K562 (cell line): ENCODE data around the gene YBX2. TPM values are rescaled to one million over a fixed set of nuclear protein-coding genes. Genes with fewer than 3 reads are reported as not detected.

Experiments
- ARNT ChIP-seq, 2 experiments: fragments of 450-650 bp; IDR thresholded peaks; 2 replicates each; pipeline ENCODE4 v1.6.1; 2016; ENCODE audit warnings: mild to moderate bottlenecking in 1 of 2
- BACH1 ChIP-seq: fragments of 200-800 bp; sonication (Bioruptor generic); IDR thresholded peaks from 2 replicates; pipeline ENCODE4 v1.6.1; 2016; ENCODE audit warnings: missing genetic modification characterization, missing compliant biosample characterization
- CTCF ChIP-seq, 3 experiments: IDR thresholded peaks in 2 of 3; conservative IDR thresholded peaks in 1 of 3; 2 replicates each; pipeline ENCODE4 v1.5.1; 2011 to 2012; ENCODE audit warnings: low read length in 3 of 3, mild to moderate bottlenecking in 3 of 3, control low read depth in 2 of 3, improper control_type of control experiment in 1 of 3, inconsistent platforms in 1 of 3, low read depth in 1 of 3, mixed read lengths in 1 of 3, moderate library complexity in 1 of 3; ENCODE audit not compliant: insufficient read depth in 2 of 3
- FOXJ3 ChIP-seq: sonication (generic); formaldehyde crosslinking; IDR thresholded peaks from 2 replicates; pipeline ENCODE4 v1.4.0; 2020; ENCODE audit warnings: mild to moderate bottlenecking, missing genetic modification reagents
- HNRNPUL1 ChIP-seq: fragments of 200-400 bp; formaldehyde crosslinking; IDR thresholded peaks from 2 replicates; pipeline ENCODE4 v1.6.1; 2017; ENCODE audit warnings: low read length
- KDM5B ChIP-seq: fragments of 200-600 bp; sonication (generic); IDR thresholded peaks from 2 replicates; pipeline ENCODE4 v1.6.1; 2012; ENCODE audit warnings: low read depth, mild to moderate bottlenecking, moderate library complexity, low read length, control low read depth, inconsistent platforms; ENCODE audit not compliant: insufficient replicate concordance
- KHSRP ChIP-seq: fragments of 450-650 bp; IDR thresholded peaks from 2 replicates; pipeline ENCODE4 v1.6.1; 2017
- NCOR1 ChIP-seq: fragments of 450-650 bp; IDR thresholded peaks from 2 replicates; pipeline ENCODE4 v1.6.1; 2016; ENCODE audit warnings: mild to moderate bottlenecking, moderate library complexity
- NR2F6 ChIP-seq: fragments of 450-650 bp; formaldehyde crosslinking; IDR thresholded peaks from 2 replicates; pipeline ENCODE4 v1.4.0; 2020; ENCODE audit warnings: mild to moderate bottlenecking
- RBM25 ChIP-seq: fragments of 200-400 bp; formaldehyde crosslinking; IDR thresholded peaks from 2 replicates; pipeline ENCODE4 v1.6.1; 2018; ENCODE audit warnings: low read length, low read depth, moderate library complexity; ENCODE audit not compliant: severe bottlenecking
- RBM34 ChIP-seq: fragments of 200-400 bp; formaldehyde crosslinking; IDR thresholded peaks from 2 replicates; pipeline ENCODE4 v1.6.1; 2018; ENCODE audit warnings: low read length, borderline replicate concordance; ENCODE audit not compliant: insufficient read depth
- RHOXF2B ChIP-seq: fragments of 250-450 bp; sonication (Bioruptor Pico); conservative IDR thresholded peaks from 2 replicates; pipeline ENCODE4 v1.5.1; 2021
- SIN3B ChIP-seq: fragments of 450-650 bp; IDR thresholded peaks from 2 replicates; pipeline ENCODE4 v1.6.1; 2017; ENCODE audit warnings: low read depth, mild to moderate bottlenecking, moderate library complexity
- SMARCC2 ChIP-seq: fragments of 450-650 bp; IDR thresholded peaks from 2 replicates; pipeline ENCODE4 v1.6.1; 2017; ENCODE audit warnings: antibody characterized with exemption, moderate library complexity, mild to moderate bottlenecking, low read depth
- SMARCE1 ChIP-seq: fragments of 450-650 bp; IDR thresholded peaks from 2 replicates; pipeline ENCODE4 v1.7.1; 2016; ENCODE audit warnings: mild to moderate bottlenecking
- THAP7 ChIP-seq: fragments of 250-450 bp; sonication (Bioruptor Pico); IDR thresholded peaks from 2 replicates; pipeline ENCODE4 v1.5.0; 2021
- TRIM24 ChIP-seq, 2 experiments: fragments of 450-650 bp; IDR thresholded peaks; 2 replicates each; pipeline ENCODE4 v1.6.1; 2016
- ZFP30 ChIP-seq: fragments of 250-450 bp; sonication (Bioruptor Pico); IDR thresholded peaks from 2 replicates; pipeline ENCODE4 v1.8.0; 2022; ENCODE audit warnings: moderate library complexity, mild to moderate bottlenecking, inconsistent platforms, borderline replicate concordance
- ZNF174 ChIP-seq: fragments of 250-450 bp; sonication (Bioruptor Pico); IDR thresholded peaks from 2 replicates; pipeline ENCODE4 v1.4.0; 2020; ENCODE audit warnings: mild to moderate bottlenecking
- ZNF175 ChIP-seq: fragments of 200-800 bp; sonication (Bioruptor generic); IDR thresholded peaks from 2 replicates; pipeline ENCODE4 v1.6.1; 2016; ENCODE audit warnings: low read depth, mild to moderate bottlenecking, missing genetic modification characterization, missing compliant biosample characterization
- ZNF24 ChIP-seq: fragments of 450-650 bp; IDR thresholded peaks from 2 replicates; pipeline ENCODE4 v1.6.1; 2016
- ZNF41 ChIP-seq: fragments of 250-450 bp; sonication (Bioruptor Pico); conservative IDR thresholded peaks from 2 replicates; pipeline ENCODE4 v1.4.0; 2020; ENCODE audit warnings: mild to moderate bottlenecking
- ZNF518B ChIP-seq: fragments of 250-450 bp; sonication (Bioruptor Pico); IDR thresholded peaks from 2 replicates; pipeline ENCODE4 v1.5.0; 2021; ENCODE audit warnings: mild to moderate bottlenecking, moderate library complexity
- ZNF717 ChIP-seq: fragments of 250-450 bp; sonication (Bioruptor Pico); IDR thresholded peaks from 2 replicates; pipeline ENCODE4 v1.5.0; 2021
- ZNF764 ChIP-seq: fragments of 250-450 bp; sonication (Bioruptor Pico); IDR thresholded peaks from 2 replicates; pipeline ENCODE4 v1.4.0; 2020; ENCODE audit warnings: low read depth, mild to moderate bottlenecking, moderate library complexity
- polyA plus RNA-seq, 8 experiments: library from polyadenylated mRNA; depleted of rRNA in 4 of 8; stranded (reverse) in 5 of 8; unstranded in 3 of 8; fragments of >200 nt; fragmentation: Nextera tagmentation in 2 of 8; fragmentation: Illumina TruSeq in 1 of 8; extraction: Ambion mirVana in 2 of 8; extraction: Trizol in 1 of 8; gene quantifications; 2 replicates each; pipeline versions ENCODE4 v1.2.1 to v1.2.3, GENCODE V29; 2011 to 2014; ENCODE audit warnings: inconsistent platforms in 1 of 8, missing spikeins in 1 of 8
- total RNA-seq, 7 experiments: library from RNA; depleted of rRNA in 6 of 7; stranded (reverse); fragments of >200 nt in 6 of 7; fragmentation: Illumina TruSeq in 2 of 7; extraction: Trizol in 2 of 7; gene quantifications; 2 replicates each; pipeline versions ENCODE4 v1.2.1 to v1.2.3, GENCODE V29; 2011 to 2021; ENCODE audit warnings: low replicate concordance in 1 of 7

Gene YBX2
- total and polyA plus RNA-seq, 9 of the 15 experiments (the other 6 are each of a cell fraction or from before 2014, with no cell fraction given): 0.03 to 0.59 (median 0.27) TPM; not detected in 6

- peak in 2 of 3 experiments; percentile 27 to 39; a peak in 4 of 6 replicates for TF ChIP-seq CTCF (IDR thresholded peaks at IDR 0.05 in 2 of 3, conservative IDR thresholded peaks at IDR 0.05 in 1 of 3; ENCODE audit: insufficient read depth in 2 of 3, low read depth in 1 of 3, low read length in 3 of 3)
- no peak for TF ChIP-seq ZNF175
- no peak for TF ChIP-seq ZNF764 (CRISPR knock-in tag)
- no peak for TF ChIP-seq ARNT (IDR thresholded peaks at IDR 0.05)
- TF ChIP-seq KHSRP: peak; percentile 46; the same call in 1 of the 2 replicates
- TF ChIP-seq RBM25: no peak
- no peak for TF ChIP-seq ZNF41 (CRISPR knock-in tag)
- peak in 1 of 2 experiments; percentile 25; a peak in 1 of 4 replicates for TF ChIP-seq TRIM24 (IDR thresholded peaks at IDR 0.05)
- no peak for TF ChIP-seq SMARCC2
- TF ChIP-seq FOXJ3: no peak
- TF ChIP-seq THAP7: no peak
- no peak; the same call in 1 of the 2 replicates for TF ChIP-seq SMARCE1
- no peak for TF ChIP-seq HNRNPUL1
- no peak for TF ChIP-seq ZFP30 (CRISPR knock-in tag)
- TF ChIP-seq SIN3B: peak; percentile 75
- TF ChIP-seq ZNF24: no peak
- no peak; the same call in 1 of the 2 replicates for TF ChIP-seq BACH1 (tag)
- TF ChIP-seq ZNF717 (CRISPR knock-in tag): no peak
- TF ChIP-seq ZNF518B (CRISPR knock-in tag): no peak
- no peak for TF ChIP-seq RHOXF2B (CRISPR knock-in tag)
- no peak for TF ChIP-seq ZNF174
- peak; percentile 16; the same call in 1 of the 2 replicates for TF ChIP-seq NCOR1
- peak; percentile 87 for TF ChIP-seq KDM5B
- no peak for TF ChIP-seq NR2F6 (CRISPR knock-in tag)
- TF ChIP-seq RBM34: no peak
These were observed 42.0 kb downstream of the YBX2 start, which contains the start of gene ELP5 (continued) for GRCh38 chr17:7252176-7253043.
